NOMO-1 treated with dmso at 0.1 percent for 144 hours (cell line): Measurements from ENCODE around the gene TBC1D19.
A peak's percentile ranks its signal among the peaks of the same experiment; 100 is the strongest.
"Not testable (repeated sequence)": the region's sequence is repeated elsewhere in the genome, so short reads cannot be mapped to it uniquely, and the experiment has no call there.

Experiments used
- DNase-seq: peaks from one replicate; lab custom pipeline; 2025; ENCODE audit not compliant: unreplicated experiment; lab: John Stamatoyannopoulos, UW

TBC1D19 gene

DNA sequence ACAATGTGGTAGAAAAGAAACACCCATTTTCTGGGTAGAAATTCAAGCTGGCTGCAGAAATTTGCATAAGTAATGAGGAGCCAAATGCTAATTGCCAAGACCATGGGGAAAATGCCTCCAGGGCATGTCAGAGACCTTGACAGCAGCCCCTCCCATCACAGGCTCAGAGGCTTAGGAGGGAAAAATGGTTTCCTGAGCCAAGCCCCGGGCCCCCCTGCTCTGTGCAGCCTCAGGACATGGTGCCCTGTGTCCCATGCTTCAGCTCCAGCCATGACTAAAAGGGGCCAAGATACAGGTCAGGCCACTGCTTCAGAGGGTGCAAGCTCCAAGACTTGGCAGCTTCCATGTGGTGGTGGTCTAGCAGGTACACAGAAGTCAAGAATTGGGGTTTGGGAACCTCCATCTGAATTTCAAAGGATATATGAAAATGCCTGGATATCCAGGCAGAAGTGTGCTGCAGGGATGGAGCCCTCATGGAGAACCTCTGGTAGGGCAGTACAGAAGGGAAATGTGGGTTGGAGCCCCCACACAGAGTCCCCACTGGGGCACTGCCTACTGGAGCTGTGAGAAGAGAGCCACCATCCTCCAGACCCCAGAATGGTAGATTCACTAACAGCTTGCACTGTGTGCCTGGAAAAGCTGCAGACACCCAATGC, 95.3 kb downstream of the TBC1D19 start:
- DNase-seq = not testable (repeated sequence)

GRCh38 chr4:26682436-26682835, 98.6 kb downstream of the TBC1D19 start:
- no peak for DNase-seq

- DNase-seq = no peak
These were observed 101.4 kb downstream of the TBC1D19 start for GRCh38 chr4:26685250-26685649.

GRCh38 chr4:26687728-26688127, 103.8 kb downstream of the TBC1D19 start:
- no peak for DNase-seq

- no peak for DNase-seq
These were observed 106.6 kb downstream of the TBC1D19 start for GRCh38 chr4:26690506-26690905.

DNA sequence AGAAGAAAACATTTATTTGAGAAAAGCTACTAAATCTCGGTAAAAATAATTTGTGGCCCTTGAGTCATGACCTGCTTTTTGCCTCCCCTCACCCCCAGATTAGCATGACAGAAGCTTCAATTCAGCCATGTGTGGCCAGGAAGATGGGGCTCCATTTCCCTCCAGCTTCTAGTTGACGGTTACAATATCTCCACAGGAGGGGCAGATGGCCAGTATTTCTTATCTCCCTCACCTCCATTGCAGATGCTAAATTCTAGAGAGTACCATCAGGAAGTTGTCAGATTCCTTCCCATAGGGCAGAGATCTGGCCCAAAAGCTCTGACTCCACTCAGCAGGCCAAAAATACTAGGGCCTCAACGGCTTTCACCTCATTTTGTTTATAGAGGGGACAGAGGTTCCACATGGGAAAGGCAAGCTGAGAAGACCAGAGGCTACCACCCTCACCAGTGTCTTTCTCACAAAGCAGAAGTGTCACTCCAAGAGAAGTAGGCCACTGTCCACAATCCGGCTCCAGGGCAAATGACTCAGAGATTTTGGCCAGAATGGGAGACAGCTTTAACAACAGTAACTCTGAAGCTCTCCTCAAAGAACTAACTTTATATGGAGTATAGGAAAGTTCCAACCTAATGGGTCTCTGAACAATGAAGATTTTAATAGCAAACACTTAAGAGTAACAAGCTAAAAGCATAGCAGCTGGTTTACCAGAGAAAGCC, 108.3 kb downstream of the TBC1D19 start:
- DNase-seq = no peak

- not testable (repeated sequence) for DNase-seq
These were observed 110.2 kb downstream of the TBC1D19 start for GRCh38 chr4:26694131-26694530.

DNA sequence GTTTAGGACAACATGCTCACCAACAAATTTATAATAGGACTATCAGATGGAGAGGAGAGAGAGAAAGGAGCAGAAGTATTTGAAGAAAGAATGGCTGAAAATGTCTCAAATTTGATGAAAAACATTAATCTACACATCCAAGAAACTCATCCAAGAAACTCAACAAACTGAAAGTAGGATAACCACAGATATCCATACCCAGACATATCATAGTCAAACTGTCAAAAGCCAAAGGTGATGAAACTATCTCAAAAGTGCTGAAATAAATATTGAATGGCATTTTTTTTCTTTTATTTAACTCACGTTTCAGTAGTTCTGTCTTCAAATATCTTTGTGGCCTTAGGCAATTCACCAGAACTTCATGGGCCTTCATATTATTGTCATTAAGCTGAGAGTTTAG, 116.2 kb downstream of the TBC1D19 start:
- DNase-seq = no peak

GRCh38 chr4:26701095-26701494, 117.2 kb downstream of the TBC1D19 start:
- DNase-seq = no peak

- no peak for DNase-seq
These were observed 117.9 kb downstream of the TBC1D19 start for GRCh38 chr4:26701786-26702227.

- no peak for DNase-seq
These were observed 123.5 kb downstream of the TBC1D19 start for GRCh38 chr4:26707342-26707741.

- no peak for DNase-seq
These were observed 125.4 kb downstream of the TBC1D19 start for GRCh38 chr4:26709246-26709645.

- DNase-seq = no peak
These were observed 129.8 kb downstream of the TBC1D19 start for GRCh38 chr4:26713563-26714151.

DNA sequence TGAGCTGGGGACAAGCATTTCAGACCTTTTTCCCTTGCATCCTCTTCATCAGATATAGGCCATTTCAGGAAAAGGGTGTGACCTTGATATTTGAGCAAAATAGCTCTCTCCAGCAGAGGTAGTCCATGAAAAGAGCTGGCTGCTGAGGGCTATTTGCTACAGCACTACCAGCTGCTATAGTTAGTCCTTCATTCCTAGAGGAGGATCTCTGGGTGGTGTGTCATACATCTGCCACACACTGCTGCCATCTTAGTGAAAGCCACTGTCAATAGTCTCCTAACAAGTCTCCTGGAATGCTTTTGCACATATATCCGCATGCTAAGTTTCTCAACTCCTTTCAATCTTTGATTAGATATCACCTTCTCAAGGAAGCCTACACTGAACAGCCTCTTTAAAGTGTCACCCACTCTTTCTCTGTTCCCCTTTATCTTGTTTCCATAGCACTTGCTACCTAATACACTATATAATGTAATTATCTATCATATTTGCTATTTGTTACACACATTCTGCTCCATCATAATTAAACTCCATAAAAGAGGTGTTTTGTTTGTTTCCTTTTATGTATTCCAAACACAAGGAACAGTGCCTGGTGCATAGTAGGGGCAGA, 131.9 kb downstream of the TBC1D19 start:
- DNase-seq = no peak

GRCh38 chr4:26717332-26717731, 133.4 kb downstream of the TBC1D19 start:
- DNase-seq = no peak

GRCh38 chr4:26719954-26720552, 136.2 kb downstream of the TBC1D19 start:
- DNase-seq = no peak

DNA sequence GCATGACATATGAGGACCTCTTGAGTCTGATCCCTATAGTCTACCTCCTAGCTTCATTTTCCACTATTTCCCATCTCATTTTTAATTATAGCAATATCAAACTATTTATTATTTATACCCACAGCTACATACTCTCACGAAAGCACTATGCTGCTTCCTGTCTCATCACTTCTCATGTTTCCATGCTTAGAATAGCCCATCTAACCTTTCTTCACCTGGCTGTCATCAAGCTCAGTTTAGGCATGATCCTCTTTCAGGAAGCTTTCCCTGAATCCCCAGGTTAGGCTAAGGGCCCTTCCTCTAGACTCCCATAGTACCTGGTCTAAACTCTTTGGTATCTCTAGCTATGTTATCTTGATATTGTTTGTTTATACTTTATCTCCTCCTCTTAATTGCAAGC, 137.8 kb downstream of the TBC1D19 start:
- no peak for DNase-seq

- DNase-seq = no peak
These were observed 139.3 kb downstream of the TBC1D19 start for GRCh38 chr4:26723216-26723615.

DNA sequence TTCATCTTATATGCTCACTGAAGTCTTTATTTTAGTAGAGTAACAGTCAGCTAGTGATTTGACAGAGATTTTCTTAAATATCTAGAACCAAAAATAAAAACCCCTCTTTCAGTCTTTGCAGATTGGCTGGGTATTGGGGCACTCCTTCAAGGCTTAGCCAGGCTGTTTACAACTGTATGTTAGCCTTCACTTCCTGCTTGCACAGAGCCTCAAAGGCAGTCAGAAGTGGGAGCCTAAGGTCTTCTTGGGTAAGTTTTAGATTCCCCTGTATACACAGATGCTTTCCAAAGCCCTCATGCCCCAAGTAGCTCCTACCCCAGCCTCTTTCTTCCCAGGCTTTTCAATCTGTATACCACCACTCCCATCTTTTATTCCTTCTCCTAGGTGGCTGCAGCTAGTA, 140.7 kb downstream of the TBC1D19 start:
- no peak for DNase-seq

GRCh38 chr4:26726655-26727387, 142.9 kb downstream of the TBC1D19 start:
- no peak for DNase-seq

DNA sequence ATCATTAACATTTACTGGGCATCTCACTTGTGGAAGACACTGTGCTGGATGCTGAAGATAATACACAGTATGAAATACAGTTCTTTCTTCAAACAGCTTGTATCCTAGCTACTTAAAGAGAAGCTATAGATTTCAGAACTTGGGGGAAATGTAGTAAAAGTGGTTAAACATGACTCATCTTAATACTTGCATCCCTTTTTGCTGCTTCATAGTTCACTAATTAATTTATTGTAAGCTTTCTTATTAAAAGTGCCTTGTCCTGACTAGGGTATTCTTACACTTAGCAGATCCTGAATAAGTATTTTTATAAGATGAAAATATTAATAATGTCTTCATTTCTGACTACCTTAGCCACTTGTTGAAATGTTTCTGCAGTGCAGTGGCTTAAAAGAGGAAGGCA, 144.0 kb downstream of the TBC1D19 start:
- DNase-seq = peak; percentile 9
